Measurements from ENCODE around the gene GNAS-AS1.
A peak's percentile ranks its signal among the peaks of the same experiment; 100 is the strongest.

The GNAS-AS1 gene

GRCh38 chr20:58891086-58891717 is 40.5 kb upstream of the GNAS-AS1 start:
- no peak for TF ChIP-seq CTCF (conservative IDR thresholded peaks at IDR 0.05; ENCODE audit: low read depth, low read length)
- no peak for DNase-seq (ENCODE audit: low read depth)
- peak overlapping the region; percentile 79 for H3K4me3 ChIP-seq (ENCODE audit: low read length)

- DNase-seq (ENCODE audit: low read depth) = no peak
- no peak for TF ChIP-seq CTCF (conservative IDR thresholded peaks at IDR 0.05; ENCODE audit: low read depth, low read length)
- H3K4me3 ChIP-seq (ENCODE audit: low read length) = peak overlapping the region; percentile 48
These were observed 39.9 kb upstream of the GNAS-AS1 start for GRCh38 chr20:58890518-58891085.

GRCh38 chr20:58889798-58890517 is 39.3 kb upstream of the GNAS-AS1 start:
- no peak for TF ChIP-seq CTCF (conservative IDR thresholded peaks at IDR 0.05; ENCODE audit: low read depth, low read length)
- no peak for DNase-seq (ENCODE audit: low read depth)
- H3K4me3 ChIP-seq (ENCODE audit: low read length) = peak overlapping the region; percentile 48

- TF ChIP-seq CTCF (conservative IDR thresholded peaks at IDR 0.05; ENCODE audit: low read depth, low read length) = no peak
These were observed 38.6 kb upstream of the GNAS-AS1 start for GRCh38 chr20:58889334-58889760.

GRCh38 chr20:58888521-58889333 is 38.0 kb upstream of the GNAS-AS1 start:
- DNase-seq (ENCODE audit: low read depth) = no peak
- no peak for TF ChIP-seq CTCF (conservative IDR thresholded peaks at IDR 0.05; ENCODE audit: low read depth, low read length)
- peak overlapping the region; percentile 77 for H3K4me3 ChIP-seq (ENCODE audit: low read length)

More at GRCh38 chr20:58889334-58889760, 38.6 kb upstream of the GNAS-AS1 start:
- DNase-seq (ENCODE audit: low read depth) = no peak
- H3K4me3 ChIP-seq (ENCODE audit: low read length) = peak overlapping the region; percentile 57

GRCh38 chr20:58888103-58888502 is 37.4 kb upstream of the GNAS-AS1 start:
- H3K4me3 ChIP-seq (ENCODE audit: low read length) = peak overlapping the region; percentile 77
- TF ChIP-seq CTCF (conservative IDR thresholded peaks at IDR 0.05; ENCODE audit: low read depth, low read length) = no peak
- DNase-seq (ENCODE audit: low read depth) = no peak

Measured in retinal pigment epithelial cell (primary cell).